HepG2 (cell line): Measurements from ENCODE around the gene IRF4. TPM values are rescaled to one million over a fixed set of nuclear protein-coding genes. Genes with fewer than 3 reads are reported as not detected.

ENCODE experiments used
- ATAC-seq: fragments of 200-7000 bp; cut with Tn5 transposase; 3 replicates; pipeline ENCODE4 v1.9.1; 2020; ENCODE audit warnings: mild to moderate bottlenecking, moderate library complexity
- BruUV-seq: library from RNA; stranded (reverse); fragments of 400-500 nt; replicated peaks from 2 replicates; lab custom pipeline; 2021; lab: Mats Ljungman, UMichigan
- CTCF ChIA-PET: fragments of 300-600 bp; formaldehyde crosslinking; extraction: SDS; loops from one replicate; lab custom pipeline; 2021; ENCODE audit warnings: low total read pairs, inconsistent platforms, low intra/inter-chr PET ratio; lab: Yijun Ruan, JAX
- POLR2A ChIA-PET: fragments of 350-600 bp; sonication (Branson Sonifier 250); formaldehyde crosslinking; loops from one replicate; lab custom pipeline; 2020; ENCODE audit warnings: antibody characterized with exemption, inconsistent platforms; lab: Yijun Ruan, JAX
- DNase-seq: peaks from one replicate; pipeline ENCODE4 v3.0.0-alpha.2; 2015; ENCODE audit warnings: low spot score
- FAIRE-seq: peaks from 3 replicates; lab custom pipeline; 2011; peaks lifted over from hg19 to GRCh38; lab: Jason Lieb, UNC
- H2AFZ ChIP-seq: one replicate; pipeline ENCODE4 v1.6.1; 2011; ENCODE audit warnings: low read length, inconsistent platforms
- H3K27ac ChIP-seq: fragments of 300-600 bp; 3 replicates; pipeline ENCODE4 v1.8.0; 2011; ENCODE audit warnings: mixed run types, mild to moderate bottlenecking, mixed read lengths, low read length, inconsistent platforms; ENCODE audit not compliant: insufficient read depth; ENCODE audit errors: extremely low read length
- H3K27me3 ChIP-seq, 2 experiments: fragments of 200-600 bp in 1 of 2; 2 replicates in 1 of 2; 3 replicates in 1 of 2; pipeline versions ENCODE4 v1.6.0 to v1.8.0; 2011; ENCODE audit warnings: low read length in 2 of 2, mild to moderate bottlenecking in 2 of 2, moderate library complexity in 2 of 2, inconsistent platforms in 1 of 2; ENCODE audit not compliant: insufficient read depth in 2 of 2, control insufficient read depth in 1 of 2
- H3K36me3 ChIP-seq, 2 experiments: fragments of 200-600 bp in 1 of 2; replicated peaks in 1 of 2; 2 replicates in 1 of 2; 3 replicates in 1 of 2; pipeline versions ENCODE4 v1.5.1 to v1.8.0; 2011; ENCODE audit warnings: low read length in 2 of 2, inconsistent platforms in 1 of 2; ENCODE audit not compliant: insufficient read depth in 2 of 2, control insufficient read depth in 1 of 2
- H3K4me1 ChIP-seq: 2 replicates; pipeline ENCODE4 v1.5.1; 2012; ENCODE audit warnings: low read length, inconsistent platforms; ENCODE audit not compliant: insufficient read depth
- H3K4me2 ChIP-seq: 2 replicates; pipeline ENCODE4 v1.6.0; 2011; ENCODE audit warnings: low read depth, low read length, inconsistent platforms
- H3K4me3 ChIP-seq, 3 experiments: fragments of 200-600 bp in 1 of 3; sonication (generic), shearing (Covaris generic) in 1 of 3; replicated peaks in 1 of 3; 2 replicates each; pipeline ENCODE4 v1.5.1; 2011 to 2016; ENCODE audit warnings: low read length in 3 of 3, inconsistent platforms in 2 of 3, low read depth in 2 of 3, mild to moderate bottlenecking in 2 of 3, control low read depth in 1 of 3, mixed read lengths in 1 of 3; ENCODE audit not compliant: insufficient read depth in 1 of 3
- H3K79me2 ChIP-seq: one replicate; pipeline ENCODE4 v1.6.1; 2011; ENCODE audit warnings: low read length, inconsistent platforms; ENCODE audit not compliant: insufficient read depth
- H3K9ac ChIP-seq: 2 replicates; pipeline ENCODE4 v1.6.0; 2011; ENCODE audit warnings: mild to moderate bottlenecking, low read depth, low read length, inconsistent platforms; ENCODE audit not compliant: insufficient read depth
- H3K9me3 ChIP-seq: 2 replicates; pipeline ENCODE4 v1.5.1; 2012; ENCODE audit warnings: mild to moderate bottlenecking, low read length
- H4K20me1 ChIP-seq: 2 replicates; pipeline ENCODE4 v1.6.0; 2011; ENCODE audit warnings: inconsistent platforms, mild to moderate bottlenecking, low read length, moderate library complexity; ENCODE audit not compliant: insufficient read depth
- CREB1 ChIP-seq, 2 experiments: fragments of 450-650 bp in 1 of 2; IDR thresholded peaks; 2 replicates each; pipeline ENCODE4 v1.6.1; 2016 to 2017; ENCODE audit warnings: control low read depth in 1 of 2, mild to moderate bottlenecking in 1 of 2, missing compliant biosample characterization in 1 of 2, missing genetic modification characterization in 1 of 2
- DNMT1 ChIP-seq: sonication (generic); formaldehyde crosslinking; IDR thresholded peaks from 2 replicates; pipeline ENCODE4 v1.5.1; 2020; ENCODE audit warnings: mild to moderate bottlenecking, missing genetic modification reagents
- ETV5 ChIP-seq: IDR thresholded peaks from 2 replicates; pipeline ENCODE4 v1.6.1; 2018; ENCODE audit warnings: missing biosample characterization, missing genetic modification reagents, inconsistent platforms, borderline replicate concordance
- ISL2 ChIP-seq: sonication (generic); formaldehyde crosslinking; IDR thresholded peaks from 2 replicates; pipeline ENCODE4 v1.5.0; 2020; ENCODE audit warnings: missing genetic modification reagents
- MED13 ChIP-seq: sonication (generic); formaldehyde crosslinking; IDR thresholded peaks from 2 replicates; pipeline ENCODE4 v1.5.0; 2020; ENCODE audit warnings: missing genetic modification reagents
- REL ChIP-seq: sonication (generic); formaldehyde crosslinking; conservative IDR thresholded peaks from 2 replicates; pipeline ENCODE4 v1.8.0; 2022; ENCODE audit warnings: mild to moderate bottlenecking, missing genetic modification reagents, moderate library complexity
- ZBTB7A ChIP-seq: sonication (generic); formaldehyde crosslinking; IDR thresholded peaks from 2 replicates; pipeline ENCODE4 v1.8.0; 2022; ENCODE audit warnings: mild to moderate bottlenecking, missing genetic modification reagents
- ZIK1 ChIP-seq: sonication (generic); formaldehyde crosslinking; IDR thresholded peaks from 2 replicates; pipeline ENCODE4 v1.5.0; 2020; ENCODE audit warnings: mild to moderate bottlenecking, low read depth, missing genetic modification reagents, borderline replicate concordance
- ZNF180 ChIP-seq: sonication (generic); formaldehyde crosslinking; IDR thresholded peaks from 2 replicates; pipeline ENCODE4 v1.4.0; 2020; ENCODE audit warnings: low read depth, missing genetic modification reagents, borderline replicate concordance
- ZNF709 ChIP-seq: sonication (generic); formaldehyde crosslinking; IDR thresholded peaks from 2 replicates; pipeline ENCODE4 v1.5.0; 2020; ENCODE audit warnings: mild to moderate bottlenecking, missing genetic modification reagents
- ZNF891 ChIP-seq: sonication (generic); formaldehyde crosslinking; IDR thresholded peaks from 2 replicates; pipeline ENCODE4 v1.5.0; 2020; ENCODE audit warnings: mild to moderate bottlenecking, missing genetic modification reagents
- ZSCAN21 ChIP-seq: sonication (generic); formaldehyde crosslinking; IDR thresholded peaks from 2 replicates; pipeline ENCODE4 v1.8.0; 2022; ENCODE audit warnings: mild to moderate bottlenecking, missing genetic modification reagents, moderate library complexity, borderline replicate concordance
- WGBS: methylation state at CpG from one replicate; pipeline ENCODE4 v1.1.6; 2017; ENCODE audit warnings: low lambda C conversion rate; 5-methylcytosine and 5-hydroxymethylcytosine counted together
- in situ Hi-C: cut with HindIII; loops from 2 replicates; pipeline ENCODE4 v1.10.0; 2017; ENCODE audit warnings: low pct_unique_long_range_greater_than_20kb; ENCODE audit not compliant: extremely low pct_ligation_motif_present
- intact Hi-C: fragments of 100-400 bp; cut with micrococcal nuclease; formaldehyde crosslinking; loops from one replicate; pipeline ENCODE4 v1.10.0; 2022; ENCODE audit not compliant: unreplicated experiment
- polyA plus RNA-seq, 8 experiments: library from polyadenylated mRNA; depleted of rRNA in 3 of 8; stranded (reverse) in 7 of 8; unstranded in 1 of 8; fragments of >200 nt; fragmentation: Illumina TruSeq in 4 of 8; extraction: Trizol in 4 of 8; gene quantifications; 2 replicates each; pipeline versions ENCODE4 v1.2.1 to v1.2.3, GENCODE V29; 2011 to 2016; ENCODE audit warnings: low read depth in 4 of 8, missing spikeins in 1 of 8, mixed read lengths in 1 of 8; ENCODE audit not compliant: insufficient read depth in 1 of 8
- total RNA-seq, 5 experiments: library from RNA; depleted of rRNA; stranded (reverse); fragments of >200 nt; fragmentation: Illumina TruSeq; extraction: Trizol; gene quantifications; 2 replicates each; pipeline ENCODE4 v1.2.3, GENCODE V29; 2016; ENCODE audit warnings: low read depth in 1 of 5
- TF ChIP-seq, protein P1 (sequence below): IDR thresholded peaks from 2 replicates; pipeline ENCODE4 v1.6.1; 2012; ENCODE audit warnings: inconsistent platforms
- TF ChIP-seq, protein P2 (sequence below): sonication (generic); formaldehyde crosslinking; IDR thresholded peaks from 2 replicates; pipeline ENCODE4 v1.5.0; 2020; ENCODE audit warnings: missing genetic modification reagents, mild to moderate bottlenecking, borderline replicate concordance
- TF ChIP-seq, protein P3 (sequence below): fragments of 450-650 bp; IDR thresholded peaks from 2 replicates; pipeline ENCODE4 v1.6.1; 2016

The IRF4 gene
- total and polyA plus RNA-seq, 2 of the 13 experiments (the other 11 are each of a cell fraction or from before 2014, with no cell fraction given) = 0.07 to 0.09 TPM

DNA sequence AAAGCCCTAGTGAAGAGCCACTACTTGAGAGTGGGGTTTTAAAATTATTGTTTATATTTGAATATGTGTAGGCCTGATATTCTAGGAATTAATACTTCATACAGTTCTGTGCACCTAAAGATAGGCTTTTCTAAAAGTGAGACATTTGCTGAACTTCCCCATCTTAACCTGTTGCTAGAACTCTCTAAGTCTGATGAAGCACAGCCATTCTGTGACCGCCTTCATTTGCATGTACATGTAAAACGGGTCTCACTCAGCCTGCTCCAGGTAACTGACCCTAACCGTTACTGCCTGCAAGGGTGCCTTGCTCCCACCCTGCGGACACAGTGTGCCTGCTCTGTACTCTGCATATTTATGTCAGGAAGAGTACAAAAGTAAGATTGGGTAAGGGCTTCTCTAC is 44.3 kb upstream of the IRF4 start (continued):
- TF ChIP-seq REL (CRISPR knock-in tag) = no peak
- TF ChIP-seq MED13 (CRISPR knock-in tag) = no peak
- TF ChIP-seq ETV5 (CRISPR knock-in tag) = no peak
- no peak for TF ChIP-seq ZBTB7A (CRISPR knock-in tag)
- TF ChIP-seq ZNF709 = no peak
- TF ChIP-seq, protein P1, sequence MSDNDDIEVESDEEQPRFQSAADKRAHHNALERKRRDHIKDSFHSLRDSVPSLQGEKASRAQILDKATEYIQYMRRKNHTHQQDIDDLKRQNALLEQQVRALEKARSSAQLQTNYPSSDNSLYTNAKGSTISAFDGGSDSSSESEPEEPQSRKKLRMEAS = no peak
- TF ChIP-seq ZNF180 (CRISPR knock-in tag) = no peak
- TF ChIP-seq ISL2 (CRISPR knock-in tag) = no peak
- TF ChIP-seq ZSCAN21 (CRISPR knock-in tag) = no peak

DNA sequence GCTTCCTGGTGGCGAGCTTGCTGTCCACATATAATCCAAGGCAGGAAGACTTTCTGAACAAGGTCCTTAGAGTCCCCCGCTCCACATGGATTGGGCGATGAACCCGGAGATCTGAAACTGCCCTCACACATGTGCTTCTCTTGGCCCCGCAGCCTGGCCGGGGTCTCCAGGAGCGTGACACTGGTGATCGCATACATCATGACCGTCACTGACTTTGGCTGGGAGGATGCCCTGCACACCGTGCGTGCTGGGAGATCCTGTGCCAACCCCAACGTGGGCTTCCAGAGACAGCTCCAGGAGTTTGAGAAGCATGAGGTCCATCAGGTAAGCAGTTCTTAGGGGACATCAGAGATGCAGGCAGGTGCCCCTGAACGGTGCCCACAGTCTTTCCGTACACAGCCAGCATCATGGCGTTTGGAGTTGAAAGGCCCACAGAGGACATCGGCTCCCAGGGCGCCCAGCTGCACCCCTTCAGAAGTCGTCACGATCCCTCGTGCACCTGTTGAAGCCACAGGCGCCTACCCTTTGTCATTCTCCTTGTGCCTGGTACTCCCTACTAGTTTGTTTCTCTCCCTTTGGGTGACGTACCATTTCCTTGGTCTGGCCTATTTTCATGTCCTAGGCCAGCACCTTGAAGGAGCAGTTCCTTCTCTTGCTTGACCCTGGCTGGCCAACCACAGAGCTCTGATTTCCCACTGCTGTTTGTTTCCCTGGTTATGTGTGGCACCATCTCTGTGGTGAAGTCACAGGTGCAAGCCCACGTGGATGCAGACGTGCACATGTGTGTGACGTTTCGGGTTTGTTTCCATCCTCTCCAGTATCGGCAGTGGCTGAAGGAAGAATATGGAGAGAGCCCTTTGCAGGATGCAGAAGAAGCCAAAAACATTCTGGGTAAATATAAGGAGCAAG is 43.3 kb upstream of the IRF4 start:
- POLR2A ChIA-PET = no interaction called here
- Histone ChIP-seq H3K9me3 (no peaks in the 10 kb centered on the region), H3K27ac (no peak overlapping the region), H2AFZ (no peak overlapping the region), H3K4me1 (no peaks in the 10 kb centered on the region), H3K4me2 (no peak overlapping the region), H4K20me1 (no peaks in the 10 kb centered on the region), H3K9ac (no peak overlapping the region), H3K27me3 (no peaks in the 10 kb centered on the region), H3K36me3 (peaks cover 0 to 1% of the 10 kb centered on the region in 2 experiments; a peak in 2 of 5 replicates), H3K79me2 (no peaks in the 10 kb centered on the region), H3K4me3 (no peak overlapping the region)
- CTCF ChIA-PET = no interaction called here
- intact Hi-C loops (no loop called here), in situ Hi-C loops (no loop called here)
- BruUV-seq = no TSS peak
- WGBS = 65% methylated on average over 27 of the region's 27 CpGs
- DNase-seq (no peak), FAIRE-seq (no peak), ATAC-seq (no peak)
- TF ChIP-seq DNMT1 (0 out of 2 replicates have a peak, but pooled peaks have one; percentile 28), ZNF891 (0 out of 2 replicates have a peak, but pooled peaks have one; percentile 12), CREB1 (IDR thresholded peaks at IDR 0.05) (peak; percentile 58), CREB1 (CRISPR knock-in tag; IDR thresholded peaks at IDR 0.05) (no peak), ZIK1 (CRISPR knock-in tag) (no peak)
- TF ChIP-seq, protein P2, sequence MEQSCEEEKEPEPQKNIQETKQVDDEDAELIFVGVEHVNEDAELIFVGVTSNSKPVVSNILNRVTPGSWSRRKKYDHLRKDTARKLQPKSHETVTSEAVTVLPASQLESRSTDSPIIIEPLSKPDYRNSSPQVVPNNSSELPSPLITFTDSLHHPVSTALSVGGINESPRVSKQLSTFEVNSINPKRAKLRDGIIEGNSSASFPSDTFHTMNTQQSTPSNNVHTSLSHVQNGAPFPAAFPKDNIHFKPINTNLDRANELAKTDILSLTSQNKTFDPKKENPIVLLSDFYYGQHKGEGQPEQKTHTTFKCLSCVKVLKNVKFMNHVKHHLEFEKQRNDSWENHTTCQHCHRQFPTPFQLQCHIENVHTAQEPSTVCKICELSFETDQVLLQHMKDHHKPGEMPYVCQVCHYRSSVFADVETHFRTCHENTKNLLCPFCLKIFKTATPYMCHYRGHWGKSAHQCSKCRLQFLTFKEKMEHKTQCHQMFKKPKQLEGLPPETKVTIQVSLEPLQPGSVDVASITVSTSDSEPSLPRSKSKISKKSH (CRISPR knock-in tag) = peak; percentile 22; the same call in 1 of the 2 replicates
- TF ChIP-seq, protein P3, sequence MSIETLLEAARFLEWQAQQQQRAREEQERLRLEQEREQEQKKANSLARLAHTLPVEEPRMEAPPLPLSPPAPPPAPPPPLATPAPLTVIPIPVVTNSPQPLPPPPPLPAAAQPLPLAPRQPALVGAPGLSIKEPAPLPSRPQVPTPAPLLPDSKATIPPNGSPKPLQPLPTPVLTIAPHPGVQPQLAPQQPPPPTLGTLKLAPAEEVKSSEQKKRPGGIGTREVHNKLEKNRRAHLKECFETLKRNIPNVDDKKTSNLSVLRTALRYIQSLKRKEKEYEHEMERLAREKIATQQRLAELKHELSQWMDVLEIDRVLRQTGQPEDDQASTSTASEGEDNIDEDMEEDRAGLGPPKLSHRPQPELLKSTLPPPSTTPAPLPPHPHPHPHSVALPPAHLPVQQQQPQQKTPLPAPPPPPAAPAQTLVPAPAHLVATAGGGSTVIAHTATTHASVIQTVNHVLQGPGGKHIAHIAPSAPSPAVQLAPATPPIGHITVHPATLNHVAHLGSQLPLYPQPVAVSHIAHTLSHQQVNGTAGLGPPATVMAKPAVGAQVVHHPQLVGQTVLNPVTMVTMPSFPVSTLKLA = peak; percentile 90
